Neural progenitor cell (in vitro differentiated cells): ENCODE data around the gene SPSB4.

Source experiments
- CTCF ChIP-seq: fragments of 200-600 bp; sonication (generic); IDR thresholded peaks from 2 replicates; pipeline ENCODE4 v1.5.1; 2017; ENCODE audit warnings: antibody characterized with exemption, mild to moderate bottlenecking
- EZH2 ChIP-seq: fragments of 200-600 bp; sonication (generic); IDR thresholded peaks from 2 replicates; pipeline ENCODE4 v1.6.1; 2017; ENCODE audit warnings: antibody characterized with exemption, mild to moderate bottlenecking, moderate library complexity
- EZH2phosphoT487 ChIP-seq: fragments of 200-600 bp; sonication (generic); IDR thresholded peaks from 2 replicates; pipeline ENCODE4 v1.6.1; 2017; ENCODE audit warnings: antibody characterized with exemption

- TF ChIP-seq CTCF (no peak), EZH2 (no peak), EZH2phosphoT487 (no peak)
These were observed 42.2 kb downstream of the SPSB4 start for GRCh38 chr3:141093397-141093796.
